Subcutaneous abdominal adipose tissue (tissue), 5 donors: ENCODE data around the gene TNFRSF4.
A peak's percentile ranks its signal among the peaks of the same experiment; 100 is the strongest.
"Not testable (repeated sequence)": the region's sequence is repeated elsewhere in the genome, so short reads cannot be mapped to it uniquely, and the experiment has no call there.

Source experiments
- H3K27ac ChIP-seq: one replicate; pipeline ENCODE4 v1.7.0; 2013; ENCODE audit warnings: low read depth, mild to moderate bottlenecking, inconsistent platforms, low read length, moderate library complexity
- H3K27me3 ChIP-seq, 5 donors: one replicate each; pipeline ENCODE4 v1.7.0; 2013; ENCODE audit warnings: low read length in 5 of 5, inconsistent platforms in 1 of 5; ENCODE audit not compliant: control insufficient read depth in 5 of 5, insufficient read depth in 4 of 5
- H3K36me3 ChIP-seq, 5 donors: one replicate each; pipeline ENCODE4 v1.7.0; 2013; ENCODE audit warnings: low read length in 5 of 5; ENCODE audit not compliant: control insufficient read depth in 5 of 5, insufficient read depth in 5 of 5
- H3K4me1 ChIP-seq, 5 donors: one replicate each; pipeline ENCODE4 v1.7.0; 2013; ENCODE audit warnings: low read length in 5 of 5, mild to moderate bottlenecking in 3 of 5, moderate library complexity in 1 of 5; ENCODE audit not compliant: control insufficient read depth in 5 of 5, insufficient read depth in 5 of 5
- H3K4me3 ChIP-seq, 5 donors: one replicate each; pipeline ENCODE4 v1.7.0; 2013; ENCODE audit warnings: low read length in 5 of 5, low read depth in 1 of 5
- H3K9ac ChIP-seq, 5 donors: one replicate each; pipeline ENCODE4 v1.7.0; 2013; ENCODE audit warnings: low read length in 5 of 5, mild to moderate bottlenecking in 4 of 5, moderate library complexity in 3 of 5
- H3K9me3 ChIP-seq, 5 donors: one replicate each; pipeline ENCODE4 v1.7.0; 2013; ENCODE audit warnings: low read length in 5 of 5; ENCODE audit not compliant: control insufficient read depth in 5 of 5
- donor health status: healthy.
- donor health status: healthy.
- donor health status: healthy.
- donor health status: healthy.
- donor health status: healthy.

TNFRSF4 gene

GRCh38 chr1:1176931-1177330, 37.0 kb downstream of the TNFRSF4 start:
- H3K4me3 ChIP-seq = no peak overlapping the region
- H3K27ac ChIP-seq = no peak overlapping the region
- H3K27me3 ChIP-seq = peaks cover 25 to 49% (median 39%) of the 10 kb centered on the region in 5 donors
- peaks cover 0 to 3% (median 0%) of the 10 kb centered on the region in 5 donors for H3K9me3 ChIP-seq
- H3K36me3 ChIP-seq = no peaks in the 10 kb centered on the region
- H3K9ac ChIP-seq = no peak overlapping the region
- H3K4me1 ChIP-seq = peaks cover 0 to 10% (median 0%) of the 10 kb centered on the region in 5 donors

- peaks cover 25 to 52% (median 38%) of the 10 kb centered on the region in 5 donors for H3K27me3 ChIP-seq
Observed at GRCh38 chr1:1176063-1176761, 37.7 kb downstream of the TNFRSF4 start.

GRCh38 chr1:1175221-1176062, 38.5 kb downstream of the TNFRSF4 start:
- Histone ChIP-seq H3K9ac (no peak overlapping the region), H3K4me1 (no peaks in the 10 kb centered on the region), H3K36me3 (no peaks in the 10 kb centered on the region), H3K9me3 (peaks cover 0 to 3% (median 0%) of the 10 kb centered on the region in 5 donors), H3K27ac (no peak overlapping the region), H3K4me3 (no peak overlapping the region), H3K27me3 (peaks cover 29 to 51% (median 41%) of the 10 kb centered on the region in 5 donors)

More at GRCh38 chr1:1176063-1176761, 37.7 kb downstream of the TNFRSF4 start:
- not testable (repeated sequence) for H3K27ac ChIP-seq, H3K36me3 ChIP-seq, H3K4me3 ChIP-seq, H3K4me1 ChIP-seq, H3K9me3 ChIP-seq, H3K9ac ChIP-seq

GRCh38 chr1:1173793-1174415, 40.0 kb downstream of the TNFRSF4 start, which contains the start of gene TTLL10:
Gene TTLL10, plus strand, starts transcription at chr1:1173880. Its CDS starts 5,336 bp downstream, at chr1:1179216.
- H3K27ac ChIP-seq = no peak within 1 kb of the TSS
- H3K9me3 ChIP-seq = peaks cover 0 to 3% (median 0%) of the 10 kb centered on the region in 5 donors
- no peaks in the 10 kb centered on the region for H3K4me1 ChIP-seq
- no peak within 1 kb of the TSS for H3K4me3 ChIP-seq
- no peaks in the 10 kb centered on the region for H3K36me3 ChIP-seq
- peaks cover 34 to 58% (median 51%) of the 10 kb centered on the region in 5 donors for H3K27me3 ChIP-seq
- no peak within 1 kb of the TSS for H3K9ac ChIP-seq

- Histone ChIP-seq H3K27ac (no peak overlapping the region), H3K9ac (no peak overlapping the region), H3K27me3 (peaks cover 37 to 63% (median 56%) of the 10 kb centered on the region in 5 donors), H3K4me1 (no peaks in the 10 kb centered on the region), H3K36me3 (no peaks in the 10 kb centered on the region), H3K4me3 (no peak overlapping the region), H3K9me3 (peaks cover 0 to 3% (median 0%) of the 10 kb centered on the region in 5 donors)
Observed at GRCh38 chr1:1173061-1173792, 40.7 kb downstream of the TNFRSF4 start.

- Histone ChIP-seq H3K27me3 (peaks cover 35 to 60% (median 49%) of the 10 kb centered on the region in 5 donors), H3K36me3 (no peaks in the 10 kb centered on the region), H3K9ac (peak overlapping the region in 1 of 5 donors; percentile 20), H3K4me3 (no peak overlapping the region), H3K27ac (no peak overlapping the region), H3K4me1 (peaks cover 0 to 9% (median 0%) of the 10 kb centered on the region in 5 donors), H3K9me3 (peaks cover 0 to 3% (median 0%) of the 10 kb centered on the region in 5 donors)
Observed at GRCh38 chr1:1171546-1172340, 42.2 kb downstream of the TNFRSF4 start.

- H3K27ac ChIP-seq = no peak overlapping the region
- H3K9ac ChIP-seq = no peak overlapping the region
- no peak overlapping the region for H3K4me3 ChIP-seq
- H3K36me3 ChIP-seq = no peaks in the 10 kb centered on the region
- peaks cover 31 to 57% (median 44%) of the 10 kb centered on the region in 5 donors for H3K27me3 ChIP-seq
- H3K4me1 ChIP-seq = peaks cover 0 to 14% (median 1%) of the 10 kb centered on the region in 5 donors
- H3K9me3 ChIP-seq = peaks cover 0 to 3% (median 0%) of the 10 kb centered on the region in 5 donors
Observed at GRCh38 chr1:1171161-1171545, 42.8 kb downstream of the TNFRSF4 start.

GRCh38 chr1:1170215-1171091, 43.5 kb downstream of the TNFRSF4 start:
- H3K27me3 ChIP-seq = peaks cover 35 to 58% (median 49%) of the 10 kb centered on the region in 5 donors

More at GRCh38 chr1:1170215-1171091, 43.5 kb downstream of the TNFRSF4 start:
- Histone ChIP-seq H3K27ac (no peak overlapping the region), H3K9ac (no peak overlapping the region), H3K36me3 (no peaks in the 10 kb centered on the region), H3K4me1 (peaks cover 0 to 21% (median 6%) of the 10 kb centered on the region in 5 donors), H3K4me3 (no peak overlapping the region), H3K9me3 (peaks cover 0 to 2% (median 0%) of the 10 kb centered on the region in 5 donors)
